Trophoblast cell (in vitro differentiated cells and primary cell): ENCODE data around the gene MAP3K2.

Experiments
- DNase-seq, 2 donors: peaks; one replicate each; pipeline ENCODE4 v3.0.0-alpha.2; 2016
- H2AFZ ChIP-seq: 2 replicates; pipeline ENCODE4 v1.6.1; 2013; ENCODE audit warnings: low read length, moderate library complexity, mild to moderate bottlenecking; ENCODE audit not compliant: insufficient read depth, poor library complexity
- H2AK5ac ChIP-seq: 2 replicates; pipeline ENCODE4 v1.6.1; 2013; ENCODE audit warnings: mild to moderate bottlenecking, low read length
- H2BK120ac ChIP-seq: 2 replicates; pipeline ENCODE4 v1.6.1; 2013; ENCODE audit warnings: low read length, mild to moderate bottlenecking, moderate library complexity; ENCODE audit not compliant: insufficient read depth, poor library complexity
- H2BK12ac ChIP-seq: 2 replicates; pipeline ENCODE4 v1.6.1; 2013; ENCODE audit warnings: mild to moderate bottlenecking, low read length, moderate library complexity
- H2BK5ac ChIP-seq: 2 replicates; pipeline ENCODE4 v1.6.1; 2013; ENCODE audit warnings: low read length, low read depth, moderate library complexity, mild to moderate bottlenecking; ENCODE audit not compliant: poor library complexity
- H3K14ac ChIP-seq: 2 replicates; pipeline ENCODE4 v1.6.1; 2013; ENCODE audit warnings: mild to moderate bottlenecking, low read length
- H3K18ac ChIP-seq: 2 replicates; pipeline ENCODE4 v1.6.1; 2013; ENCODE audit warnings: mild to moderate bottlenecking, low read length
- H3K23ac ChIP-seq: 2 replicates; pipeline ENCODE4 v1.6.1; 2013; ENCODE audit warnings: low read length
- H3K27ac ChIP-seq: 2 replicates; pipeline ENCODE4 v1.5.1; 2013; ENCODE audit warnings: low read depth, mild to moderate bottlenecking, inconsistent platforms, low read length, moderate library complexity
- H3K27me3 ChIP-seq: 2 replicates; pipeline ENCODE4 v1.6.1; 2013; ENCODE audit warnings: inconsistent platforms, mild to moderate bottlenecking, low read length, moderate library complexity; ENCODE audit not compliant: insufficient read depth
- H3K36me3 ChIP-seq, 2 experiments: 1 replicate in 1 of 2; 2 replicates in 1 of 2; pipeline ENCODE4 v1.6.1; 2013; ENCODE audit warnings: low read length in 2 of 2, mild to moderate bottlenecking in 2 of 2, moderate library complexity in 1 of 2; ENCODE audit not compliant: insufficient read depth in 2 of 2, control insufficient read depth in 1 of 2
- H3K4ac ChIP-seq: 2 replicates; pipeline ENCODE4 v1.6.1; 2013; ENCODE audit warnings: low read depth, mild to moderate bottlenecking, low read length, moderate library complexity
- H3K4me1 ChIP-seq, 2 experiments: 1 replicate in 1 of 2; 2 replicates in 1 of 2; pipeline ENCODE4 v1.6.1; 2013; ENCODE audit warnings: low read length in 2 of 2, mild to moderate bottlenecking in 2 of 2, moderate library complexity in 1 of 2; ENCODE audit not compliant: insufficient read depth in 2 of 2, control insufficient read depth in 1 of 2
- H3K4me2 ChIP-seq: 2 replicates; pipeline ENCODE4 v1.6.1; 2013; ENCODE audit warnings: inconsistent platforms, mild to moderate bottlenecking, low read length, moderate library complexity
- H3K4me3 ChIP-seq: 2 replicates; pipeline ENCODE4 v1.5.1; 2013; ENCODE audit warnings: mild to moderate bottlenecking, low read depth, low read length, inconsistent platforms
- H3K79me1 ChIP-seq: one replicate; pipeline ENCODE4 v1.6.1; 2013; ENCODE audit warnings: low read length
- H3K79me2 ChIP-seq: 2 replicates; pipeline ENCODE4 v1.6.1; 2013; ENCODE audit warnings: low read length, mild to moderate bottlenecking; ENCODE audit not compliant: control insufficient read depth, insufficient read depth, poor library complexity
- H3K9ac ChIP-seq: 2 replicates; pipeline ENCODE4 v1.6.1; 2013; ENCODE audit warnings: mild to moderate bottlenecking, low read length
- H3K9me3 ChIP-seq: 2 replicates; pipeline ENCODE4 v1.6.1; 2013; ENCODE audit warnings: low read depth, mild to moderate bottlenecking, control low read depth, inconsistent platforms, low read length; ENCODE audit not compliant: insufficient read depth
- H4K12ac ChIP-seq: 2 replicates; pipeline ENCODE4 v1.6.1; 2013; ENCODE audit warnings: low read depth, mild to moderate bottlenecking, low read length, moderate library complexity
- H4K8ac ChIP-seq: 2 replicates; pipeline ENCODE4 v1.6.1; 2013; ENCODE audit warnings: low read depth, mild to moderate bottlenecking, low read length, moderate library complexity
- H4K91ac ChIP-seq: one replicate; pipeline ENCODE4 v1.6.1; 2013; ENCODE audit warnings: low read depth, mild to moderate bottlenecking, low read length, moderate library complexity
- WGBS: extraction: QIAGEN DNeasy Blood & Tissue Kit; methylation state at CpG from one replicate; pipeline ENCODE4 v1.1.7; 2013; ENCODE audit warnings: missing lambda C conversion rate; ENCODE audit not compliant: insufficient read length, insufficient coverage; ENCODE audit errors: extremely low coverage; 5-methylcytosine and 5-hydroxymethylcytosine counted together

MAP3K2 gene

DNA sequence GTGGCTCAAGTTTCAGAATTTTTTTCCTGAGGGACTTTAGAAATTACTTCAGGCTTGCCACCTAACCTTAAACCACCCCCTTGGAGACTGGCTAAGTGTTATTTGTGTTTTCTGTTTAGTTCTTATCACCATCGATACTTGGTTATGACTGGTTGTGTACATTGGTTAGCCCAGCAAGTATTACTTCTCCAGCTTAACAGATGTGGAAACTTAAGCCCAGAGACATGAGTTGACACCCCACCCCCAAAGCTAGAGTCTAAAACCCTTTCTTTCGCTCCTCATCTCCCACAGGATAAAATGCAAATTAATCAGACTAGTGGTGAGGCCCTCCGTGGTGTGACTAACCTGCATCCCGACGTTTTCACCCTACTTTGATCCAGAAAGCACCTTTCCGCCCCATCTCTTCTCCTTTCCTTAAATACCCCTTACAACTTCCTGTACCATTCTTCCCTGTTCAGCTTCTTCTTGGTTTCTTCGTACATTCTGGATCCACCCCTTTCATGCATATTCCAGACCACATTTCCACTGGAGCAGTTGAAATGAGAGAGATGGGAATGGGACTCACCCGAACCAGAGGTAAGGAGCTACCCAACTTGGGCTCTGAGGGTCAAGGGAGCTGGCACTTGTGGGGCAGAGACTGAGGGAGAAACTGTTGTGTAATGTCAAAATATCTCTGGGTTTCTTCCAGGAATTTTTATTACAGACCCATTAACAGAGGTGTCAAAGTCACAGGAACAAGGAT lies 819 bp upstream of the MAP3K2 start:
- Histone ChIP-seq H4K12ac (no peak overlapping the region), H2BK5ac (peak overlapping the region; percentile 53), H3K9me3 (no peaks in the 10 kb centered on the region), H3K4me2 (peak overlapping the region; percentile 58), H3K36me3 (no peaks in the 10 kb centered on the region), H2BK120ac (no peak overlapping the region), H3K4me3 (peak overlapping the region; percentile 34), H3K23ac (no peak overlapping the region), H3K27me3 (no peaks in the 10 kb centered on the region), H2BK12ac (peak overlapping the region; percentile 84), H3K79me2 (peaks cover 6% of the 10 kb centered on the region), H3K79me1 (peaks cover 10% of the 10 kb centered on the region), H2AFZ (peak overlapping the region; percentile 7), H3K9ac (peak overlapping the region; percentile 0), H3K4me1 (peaks cover 8% of the 10 kb centered on the region in 2 experiments), H3K4ac (no peak overlapping the region), H3K18ac (no peak overlapping the region), H3K27ac (peak overlapping the region; percentile 77), H3K14ac (peak overlapping the region; percentile 20), H4K8ac (peak overlapping the region; percentile 46), H4K91ac (peak overlapping the region; percentile 42), H2AK5ac (peak overlapping the region; percentile 68)
- no peak for DNase-seq
- WGBS = 96% methylated on average over 3 of the region's 8 CpGs

DNA sequence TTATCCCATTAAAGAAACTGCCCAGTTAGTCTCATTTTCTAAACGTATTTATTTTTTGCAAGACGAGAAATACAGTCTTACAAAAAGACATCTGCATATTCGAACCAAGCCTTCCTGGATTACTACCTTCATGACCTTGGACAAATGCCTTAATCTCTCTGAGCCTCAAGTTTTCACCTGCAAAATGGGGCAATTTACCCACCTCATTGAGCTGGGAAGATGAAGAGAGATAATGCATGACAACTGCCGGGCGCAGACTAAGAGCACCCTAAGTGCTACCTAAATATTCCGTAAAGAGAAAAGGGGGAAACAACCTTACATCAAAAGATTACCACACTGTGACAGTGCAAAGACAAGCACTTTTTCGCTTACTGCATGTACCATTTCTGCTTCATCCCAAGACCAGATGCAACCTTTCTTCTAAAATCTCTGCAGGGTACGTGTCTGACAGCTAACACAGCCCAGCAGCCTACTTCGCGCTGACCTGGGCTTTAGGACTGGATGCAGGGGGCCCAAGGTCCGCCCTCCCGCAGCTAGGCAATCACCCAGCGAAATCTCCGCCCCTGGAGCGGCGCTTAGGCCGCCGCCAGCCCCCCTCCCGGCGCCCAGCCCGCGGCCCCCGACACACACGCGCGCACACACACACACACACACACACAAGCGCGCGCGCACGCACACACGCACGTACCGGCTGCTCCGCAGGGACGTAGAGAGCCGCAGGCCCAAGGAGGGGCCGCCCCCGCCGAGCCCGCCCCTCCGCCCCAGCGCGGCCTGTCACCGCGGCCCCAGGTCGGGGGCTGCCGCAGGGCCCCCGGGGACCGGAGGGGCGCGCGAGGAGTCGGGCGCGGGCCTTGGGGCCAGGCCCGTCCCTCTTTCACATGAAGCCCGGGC lies 766 bp downstream of the MAP3K2 start:
- no CpG with 5 or more reads among the region's 58 CpGs for WGBS
- Histone ChIP-seq H4K91ac (peak overlapping the region; percentile 99), H3K18ac (peak overlapping the region; percentile 99), H4K12ac (peak overlapping the region; percentile 98), H3K27ac (peak overlapping the region; percentile 99), H2AFZ (peak overlapping the region; percentile 82), H2AK5ac (no peak overlapping the region), H3K4me1 (peaks cover 8% of the 10 kb centered on the region in 2 experiments), H3K79me1 (peaks cover 10% of the 10 kb centered on the region), H3K14ac (peak overlapping the region; percentile 99), H3K9ac (peak overlapping the region; percentile 96), H3K23ac (no peak overlapping the region), H3K4ac (peak overlapping the region; percentile 87), H3K9me3 (no peaks in the 10 kb centered on the region), H2BK5ac (peak overlapping the region; percentile 98), H2BK120ac (peak overlapping the region; percentile 95), H3K36me3 (no peaks in the 10 kb centered on the region), H3K4me2 (peak overlapping the region; percentile 61), H3K79me2 (peaks cover 6% of the 10 kb centered on the region), H2BK12ac (no peak overlapping the region), H4K8ac (peak overlapping the region; percentile 98), H3K4me3 (peak overlapping the region; percentile 98), H3K27me3 (no peaks in the 10 kb centered on the region)
- peak; percentile 72 to 73 for DNase-seq

DNA sequence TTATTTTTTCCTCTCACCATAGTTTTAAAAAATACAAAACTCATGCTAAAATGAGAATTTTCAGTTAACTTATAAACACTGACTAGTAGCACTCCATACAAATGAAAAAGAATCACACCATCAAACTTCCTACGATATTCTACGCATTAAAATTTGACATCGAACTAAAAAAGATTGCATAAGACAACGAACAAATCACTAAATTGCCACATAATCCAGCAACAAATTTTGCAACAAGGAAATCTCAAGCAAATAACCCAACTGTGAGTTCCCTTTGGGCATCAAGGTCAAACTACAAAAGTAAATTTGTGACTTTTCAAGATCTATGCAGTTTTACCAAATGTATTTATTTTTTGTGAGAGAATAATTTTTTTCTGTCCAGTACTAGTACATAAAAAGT lies 1.5 kb downstream of the MAP3K2 start:
- Histone ChIP-seq H2BK5ac (no peak overlapping the region), H2BK12ac (no peak overlapping the region), H3K79me1 (peaks cover 10% of the 10 kb centered on the region), H3K4ac (no peak overlapping the region), H4K12ac (no peak overlapping the region), H3K4me3 (no peak overlapping the region), H2AFZ (no peak overlapping the region), H3K79me2 (peaks cover 6% of the 10 kb centered on the region), H3K27ac (no peak overlapping the region), H3K14ac (no peak overlapping the region), H3K9ac (no peak overlapping the region), H3K4me1 (peaks cover 8% of the 10 kb centered on the region in 2 experiments), H3K18ac (no peak overlapping the region), H3K9me3 (no peaks in the 10 kb centered on the region), H3K23ac (no peak overlapping the region), H3K36me3 (no peaks in the 10 kb centered on the region), H2BK120ac (no peak overlapping the region), H3K27me3 (no peaks in the 10 kb centered on the region), H3K4me2 (no peak overlapping the region), H4K91ac (no peak overlapping the region), H4K8ac (no peak overlapping the region), H2AK5ac (no peak overlapping the region)
- peak in 1 of 2 donors; percentile 25 for DNase-seq
- WGBS = 100% methylated on average over 4 of the region's 4 CpGs

DNA sequence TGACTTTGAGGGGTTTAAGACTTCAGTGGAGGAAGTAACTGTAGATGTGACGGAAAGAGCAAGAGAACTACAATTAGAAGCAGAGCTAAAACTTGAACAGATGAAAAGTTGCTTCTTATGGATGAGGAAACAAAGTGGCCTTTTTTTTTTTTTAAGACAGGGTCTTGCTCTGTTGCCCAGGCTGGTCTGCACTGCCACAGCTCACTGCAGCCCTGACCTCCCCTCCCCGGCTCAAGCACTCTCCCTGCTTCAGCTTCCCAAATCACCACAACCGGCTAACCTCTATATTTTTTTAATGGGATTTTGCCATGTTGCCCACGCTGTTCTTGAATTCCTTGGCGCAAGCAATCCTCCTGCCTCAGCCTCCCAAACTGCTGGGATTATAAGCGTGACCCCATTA lies 3.2 kb downstream of the MAP3K2 start:
- Histone ChIP-seq H2AFZ (no peak overlapping the region), H3K27me3 (no peaks in the 10 kb centered on the region), H3K4me2 (no peak overlapping the region), H3K27ac (no peak overlapping the region), H2AK5ac (no peak overlapping the region), H2BK12ac (no peak overlapping the region), H3K4ac (peak overlapping the region; percentile 90), H3K79me2 (peaks cover 6% of the 10 kb centered on the region), H3K14ac (no peak overlapping the region), H3K18ac (peak overlapping the region; percentile 43), H4K8ac (no peak overlapping the region), H4K12ac (peak overlapping the region; percentile 26), H3K4me1 (peaks cover 8% of the 10 kb centered on the region in 2 experiments), H3K9me3 (no peaks in the 10 kb centered on the region), H2BK120ac (no peak overlapping the region), H3K36me3 (no peaks in the 10 kb centered on the region), H2BK5ac (peak overlapping the region; percentile 12), H3K79me1 (peaks cover 10% of the 10 kb centered on the region), H3K9ac (no peak overlapping the region), H4K91ac (no peak overlapping the region), H3K23ac (no peak overlapping the region), H3K4me3 (no peak overlapping the region)
- WGBS = no CpG with 5 or more reads among the region's 6 CpGs
- DNase-seq = no peak
